Small intestine (tissue), 7 donors: ENCODE data around the gene ORAI2. TPM values are rescaled to one million over a fixed set of nuclear protein-coding genes. Genes with fewer than 3 reads are reported as not detected.

ENCODE experiments used
- DNase-seq, 2 donors: peaks; one replicate each; pipeline versions ENCODE4 v3.0.0 to v3.0.0-alpha.2; 2013
- FAIRE-seq: peaks from 2 replicates; lab custom pipeline; 2012; peaks lifted over from hg19 to GRCh38; lab: Jason Lieb, UNC
- H3K27ac ChIP-seq, 3 donors: one replicate each; pipeline ENCODE4 v1.5.1; 2013; ENCODE audit warnings: low read length in 2 of 3, mild to moderate bottlenecking in 2 of 3, control low read depth in 1 of 3, inconsistent platforms in 1 of 3, low read depth in 1 of 3, moderate library complexity in 1 of 3
- H3K27me3 ChIP-seq, 3 donors: one replicate each; pipeline ENCODE4 v1.6.1; 2013; ENCODE audit warnings: low read length in 3 of 3, inconsistent platforms in 1 of 3; ENCODE audit not compliant: control insufficient read depth in 3 of 3, insufficient read depth in 3 of 3
- H3K36me3 ChIP-seq, 3 donors: one replicate each; pipeline ENCODE4 v1.6.1; 2013; ENCODE audit warnings: low read length in 3 of 3, inconsistent platforms in 1 of 3, low read depth in 1 of 3, mild to moderate bottlenecking in 1 of 3, moderate library complexity in 1 of 3; ENCODE audit not compliant: control insufficient read depth in 3 of 3, insufficient read depth in 2 of 3
- H3K4me1 ChIP-seq, 3 donors: one replicate each; pipeline ENCODE4 v1.6.1; 2013; ENCODE audit warnings: low read length in 2 of 3, inconsistent platforms in 1 of 3, low read depth in 1 of 3, mild to moderate bottlenecking in 1 of 3, moderate library complexity in 1 of 3; ENCODE audit not compliant: control insufficient read depth in 3 of 3, insufficient read depth in 2 of 3
- H3K4me3 ChIP-seq, 3 donors: one replicate each; pipeline ENCODE4 v1.5.1; 2013; ENCODE audit warnings: low read length in 3 of 3, control low read depth in 1 of 3, inconsistent platforms in 1 of 3, low read depth in 1 of 3, mild to moderate bottlenecking in 1 of 3, moderate library complexity in 1 of 3
- H3K9me3 ChIP-seq, 2 donors: one replicate each; pipeline ENCODE4 v1.6.1; 2013; ENCODE audit warnings: low read depth in 1 of 2, low read length in 1 of 2; ENCODE audit not compliant: control insufficient read depth in 2 of 2, insufficient read depth in 1 of 2
- WGBS, 3 donors: extraction: QIAGEN DNeasy Blood & Tissue Kit; methylation state at CpG; one replicate each; pipeline ENCODE4 v1.1.7; 2013; 5-methylcytosine and 5-hydroxymethylcytosine counted together
- polyA plus RNA-seq, 4 donors: library from polyadenylated mRNA; stranded (reverse) in 3 of 4; unstranded in 1 of 4; fragments of 200-250 nt in 3 of 4; fragments of 120-200 nt in 1 of 4; gene quantifications; one replicate each; pipeline versions ENCODE4 v1.2.1 to v1.2.3, GENCODE V29; 2013
- donor health status: healthy with polysubstance abuse.
- donor health status: control.
- donor health status: control.
- donor health status: Bipolar disorder and iron deficiency.
- donor health status: healthy.

ORAI2 gene
- polyA plus RNA-seq, 4 donors: 0.89 to 8.8 (median 5.4) TPM

DNA sequence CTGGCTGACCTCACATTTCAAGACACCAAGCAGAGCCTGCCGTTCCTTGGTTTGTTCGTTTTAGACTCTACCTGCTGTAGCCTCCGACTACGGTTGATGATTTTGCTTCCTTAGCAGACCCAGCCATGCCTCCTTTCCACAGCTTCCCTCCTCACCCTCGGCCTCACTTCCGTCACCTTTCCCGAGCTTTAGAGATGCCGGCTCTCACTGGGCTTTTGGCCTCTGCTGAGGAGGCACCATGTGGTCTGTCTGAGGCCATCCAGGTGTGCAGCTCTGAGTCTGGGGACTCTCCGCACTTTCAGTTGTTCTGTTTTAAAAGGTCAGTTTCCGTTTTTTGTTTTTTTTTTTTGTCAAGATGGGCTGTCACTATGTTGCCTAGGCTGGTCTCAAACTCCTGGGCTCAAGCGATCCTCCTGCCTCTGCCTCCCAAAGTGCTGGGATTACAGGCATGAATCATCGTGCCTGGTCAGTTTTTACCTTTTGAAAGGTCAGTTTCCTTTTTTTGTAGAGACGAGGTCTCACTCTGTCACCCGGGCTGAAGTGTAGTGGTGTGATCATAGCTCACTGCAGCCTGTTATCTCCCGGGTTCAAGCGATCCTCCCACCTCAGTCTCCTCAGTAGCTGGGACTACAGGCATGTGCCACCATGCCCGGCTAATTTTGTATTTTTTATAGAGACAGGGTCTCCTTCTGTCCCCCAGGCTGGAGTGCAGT lies 11.7 kb downstream of the ORAI2 start:
- Histone ChIP-seq H3K4me1 (no peaks in the 10 kb centered on the region), H3K36me3 (peaks cover 0 to 28% (median 4%) of the 10 kb centered on the region in 3 donors), H3K27ac (peak overlapping the region in 1 of 3 donors; percentile 67), H3K27me3 (no peaks in the 10 kb centered on the region), H3K4me3 (no peak overlapping the region), H3K9me3 (no peaks in the 10 kb centered on the region)
- DNase-seq (no peak), FAIRE-seq (no peak)
- WGBS, 3 donors: 84 to 87% (median 85%) methylated on average over 17 of the region's 17 CpGs

DNA sequence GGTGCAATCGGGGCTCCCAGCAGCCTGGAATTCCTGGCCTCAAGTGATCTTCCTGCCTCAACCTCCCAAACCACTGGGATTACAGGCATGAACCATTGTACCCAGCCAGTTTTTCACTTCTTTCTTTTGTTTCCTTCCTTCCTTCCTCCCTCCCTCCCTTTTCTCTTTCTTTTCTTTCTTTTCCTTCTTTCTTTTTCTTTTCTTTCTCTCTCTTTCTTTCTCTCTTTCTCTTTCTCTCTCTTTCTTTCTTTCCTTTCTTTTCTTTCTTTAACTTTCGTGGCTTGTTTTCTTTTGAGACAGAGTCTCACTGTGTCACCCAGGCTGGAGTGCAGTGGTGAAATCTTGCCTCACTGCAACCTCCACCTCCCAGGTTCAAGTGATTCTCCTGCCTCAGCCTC lies 12.3 kb downstream of the ORAI2 start:
- 67 to 73% (median 70%) methylated on average over 2 of the region's 2 CpGs for WGBS, 3 donors
- Histone ChIP-seq H3K27me3 (no peaks in the 10 kb centered on the region), H3K9me3 (no peaks in the 10 kb centered on the region), H3K27ac (peak overlapping the region in 1 of 3 donors; percentile 67), H3K4me3 (no peak overlapping the region), H3K4me1 (no peaks in the 10 kb centered on the region), H3K36me3 (peaks cover 0 to 28% (median 4%) of the 10 kb centered on the region in 3 donors)
- DNase-seq (no peak), FAIRE-seq (no peak)

DNA sequence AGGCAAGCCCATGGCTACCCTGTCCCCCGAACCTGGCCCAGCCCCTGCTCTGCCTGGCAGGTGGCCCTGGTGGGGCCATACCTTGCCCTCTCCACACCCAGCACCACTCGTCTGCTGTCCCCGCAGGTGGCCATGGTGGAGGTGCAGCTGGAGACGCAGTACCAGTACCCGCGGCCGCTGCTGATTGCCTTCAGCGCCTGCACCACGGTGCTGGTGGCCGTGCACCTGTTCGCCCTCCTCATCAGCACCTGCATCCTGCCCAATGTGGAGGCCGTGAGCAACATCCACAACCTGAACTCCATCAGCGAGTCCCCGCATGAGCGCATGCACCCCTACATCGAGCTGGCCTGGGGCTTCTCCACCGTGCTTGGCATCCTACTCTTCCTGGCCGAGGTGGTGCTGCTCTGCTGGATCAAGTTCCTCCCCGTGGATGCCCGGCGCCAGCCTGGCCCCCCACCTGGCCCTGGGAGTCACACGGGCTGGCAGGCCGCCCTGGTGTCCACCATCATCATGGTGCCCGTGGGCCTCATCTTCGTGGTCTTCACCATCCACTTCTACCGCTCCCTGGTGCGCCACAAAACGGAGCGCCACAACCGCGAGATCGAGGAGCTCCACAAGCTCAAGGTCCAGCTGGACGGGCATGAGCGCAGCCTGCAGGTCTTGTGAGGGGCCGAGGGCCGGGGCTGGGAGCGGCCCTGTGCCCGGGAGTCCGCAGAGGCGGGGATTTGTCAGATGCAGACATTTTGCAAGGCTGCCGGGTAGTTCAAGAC lies 13.2 kb downstream of the ORAI2 start:
- 89 to 93% (median 92%) methylated on average over 41 of the region's 41 CpGs for WGBS, 3 donors
- peaks cover 0 to 27% (median 4%) of the 10 kb centered on the region in 3 donors for H3K36me3 ChIP-seq
- H3K9me3 ChIP-seq: no peaks in the 10 kb centered on the region
- DNase-seq (no peak), FAIRE-seq (no peak)
- peak overlapping the region in 1 of 3 donors; percentile 63 for H3K27ac ChIP-seq
- no peak overlapping the region for H3K4me3 ChIP-seq
- no peaks in the 10 kb centered on the region for H3K27me3 ChIP-seq
- H3K4me1 ChIP-seq: no peaks in the 10 kb centered on the region

DNA sequence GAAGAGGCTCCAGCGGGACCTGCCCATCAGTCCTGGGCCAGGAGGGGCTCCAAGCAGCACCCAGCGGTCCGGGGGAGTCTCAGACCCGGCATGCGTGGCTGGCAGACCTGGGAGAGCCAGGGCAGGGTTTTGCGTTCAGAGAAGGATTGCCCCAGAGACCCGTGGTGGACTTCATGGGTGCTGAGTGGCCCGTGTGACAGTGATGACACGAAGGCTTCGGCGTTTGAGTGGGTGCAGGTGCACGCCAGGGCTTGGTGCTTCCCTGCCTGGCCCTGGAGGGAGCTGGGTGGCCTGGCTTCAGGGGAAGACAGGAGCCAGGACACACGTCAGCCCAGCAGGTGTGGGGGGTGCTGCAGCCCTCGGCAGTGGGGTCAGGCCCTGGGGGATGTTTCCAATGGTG lies 13.9 kb downstream of the ORAI2 start:
- WGBS, 3 donors: 86 to 91% (median 87%) methylated on average over 14 of the region's 14 CpGs
- no peak overlapping the region for H3K27ac ChIP-seq
- no peaks in the 10 kb centered on the region for H3K9me3 ChIP-seq
- peaks cover 0 to 24% (median 4%) of the 10 kb centered on the region in 3 donors for H3K36me3 ChIP-seq
- H3K4me1 ChIP-seq: no peaks in the 10 kb centered on the region
- DNase-seq: no peak
- no peak overlapping the region for H3K4me3 ChIP-seq
- no peak for FAIRE-seq
- H3K27me3 ChIP-seq: no peaks in the 10 kb centered on the region

DNA sequence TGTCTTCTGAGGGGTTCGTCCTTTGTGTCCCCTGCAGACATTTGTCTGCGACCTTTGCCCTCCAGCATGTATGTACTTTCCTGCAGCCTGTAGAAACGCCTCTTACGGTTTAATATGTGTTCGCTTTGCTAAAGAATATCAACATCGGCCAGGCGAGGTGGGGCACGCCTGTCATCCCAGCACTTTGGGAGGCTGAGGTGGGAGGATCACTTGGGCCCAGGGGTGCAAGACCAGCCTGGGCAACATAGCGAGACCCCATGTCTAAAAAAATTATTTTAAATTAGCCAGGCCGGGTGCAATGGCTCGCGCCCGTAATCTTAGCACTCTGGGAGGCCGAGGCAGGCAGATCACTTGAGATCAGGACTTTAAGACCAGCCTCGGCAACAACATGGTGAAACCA lies 15.8 kb downstream of the ORAI2 start:
- Histone ChIP-seq H3K9me3 (no peaks in the 10 kb centered on the region), H3K4me1 (no peaks in the 10 kb centered on the region), H3K4me3 (no peak overlapping the region), H3K27ac (no peak overlapping the region), H3K27me3 (no peaks in the 10 kb centered on the region), H3K36me3 (peaks cover 0 to 27% (median 4%) of the 10 kb centered on the region in 3 donors)
- WGBS, 3 donors: 80 to 95% (median 88%) methylated on average over 15 of the region's 15 CpGs
- FAIRE-seq (no peak), DNase-seq (no peak)

DNA sequence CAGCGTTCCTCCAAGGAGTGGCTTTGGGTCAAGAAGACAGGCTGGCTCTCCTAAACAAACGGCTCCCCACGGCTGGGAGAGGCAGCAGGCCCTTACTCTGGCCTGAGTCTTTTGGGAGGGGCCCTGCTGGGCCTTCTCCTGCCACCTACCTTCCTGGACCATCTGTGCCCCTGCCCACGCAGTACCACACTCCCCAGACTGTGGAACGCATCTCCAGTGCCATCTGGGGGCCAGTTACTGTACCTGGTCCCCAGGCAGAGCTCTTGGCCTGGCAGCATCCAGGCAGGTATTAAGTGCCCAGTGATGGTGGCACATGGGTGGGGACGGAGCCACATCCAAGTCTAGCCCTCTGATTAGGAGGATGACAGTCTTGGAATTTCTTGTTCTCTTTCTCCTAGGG lies 16.9 kb downstream of the ORAI2 start:
- H3K4me3 ChIP-seq: no peak overlapping the region
- 41 to 73% (median 66%) methylated on average over 6 of the region's 6 CpGs for WGBS, 3 donors
- DNase-seq (no peak), FAIRE-seq (no peak)
- peaks cover 0 to 26% (median 4%) of the 10 kb centered on the region in 3 donors for H3K36me3 ChIP-seq
- no peak overlapping the region for H3K27ac ChIP-seq
- no peaks in the 10 kb centered on the region for H3K4me1 ChIP-seq
- no peaks in the 10 kb centered on the region for H3K9me3 ChIP-seq
- no peaks in the 10 kb centered on the region for H3K27me3 ChIP-seq

DNA sequence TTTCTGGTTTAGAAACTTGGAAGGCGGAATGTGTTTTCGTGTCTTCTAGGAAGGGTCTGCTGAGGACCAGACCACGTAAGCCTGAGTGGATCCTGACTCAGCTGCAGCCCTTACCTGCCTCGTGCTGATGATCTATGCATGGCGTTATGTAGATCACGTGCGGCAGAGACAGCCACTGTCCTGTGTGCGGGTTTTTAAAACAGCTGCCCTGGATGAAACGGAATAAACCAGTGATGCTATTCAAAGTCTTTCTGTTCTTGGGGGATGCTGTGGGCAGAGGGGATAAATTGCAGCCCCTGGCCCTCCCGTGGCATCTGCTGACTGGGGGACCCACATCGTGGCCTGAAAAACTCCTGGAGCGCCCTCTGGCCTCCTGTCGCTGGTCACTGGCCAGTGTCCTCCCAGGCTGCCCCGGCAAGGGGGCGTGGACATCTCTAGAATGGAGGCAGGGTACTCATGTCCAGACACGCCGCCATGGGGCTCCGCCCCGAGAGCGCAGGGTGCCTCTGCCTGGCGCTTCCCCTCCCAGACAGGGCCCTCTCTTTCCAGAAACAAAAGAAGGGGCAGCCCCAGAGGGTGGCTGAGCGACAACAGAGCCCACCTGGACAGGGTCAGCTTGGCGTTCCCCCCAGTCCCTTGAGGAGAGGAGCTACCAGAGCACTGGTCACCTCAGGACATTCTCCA lies 18.1 kb downstream of the ORAI2 start:
- no peak for DNase-seq
- no peaks in the 10 kb centered on the region for H3K4me1 ChIP-seq
- H3K9me3 ChIP-seq: no peaks in the 10 kb centered on the region
- no peak overlapping the region for H3K27ac ChIP-seq
- no peak overlapping the region for H3K4me3 ChIP-seq
- H3K27me3 ChIP-seq: no peaks in the 10 kb centered on the region
- H3K36me3 ChIP-seq: peaks cover 4 to 35% (median 5%) of the 10 kb centered on the region in 3 donors
- no peak for FAIRE-seq
- WGBS, 3 donors: 50 to 62% (median 54%) methylated on average over 22 to 23 of the region's 23 CpGs

DNA sequence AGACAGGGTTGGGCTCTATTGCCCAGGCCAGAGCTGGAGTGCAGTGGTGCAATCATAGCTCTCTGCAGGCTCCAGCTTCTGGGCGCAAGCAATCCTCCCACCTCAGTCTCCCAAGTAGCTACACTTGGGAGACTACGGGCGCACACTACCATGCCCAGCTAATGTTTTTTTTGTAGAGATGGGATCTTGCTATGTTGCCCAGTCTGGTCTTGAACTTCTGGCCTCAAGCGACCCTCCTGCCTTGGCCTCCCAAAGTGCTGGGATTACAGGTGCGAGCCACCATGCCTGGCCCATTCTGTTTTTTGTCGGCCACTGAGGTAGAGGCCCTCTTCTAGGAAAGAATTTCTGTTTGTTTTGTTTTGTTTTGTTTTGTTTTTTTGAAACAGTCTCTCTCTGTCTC lies 19.1 kb downstream of the ORAI2 start:
- H3K27me3 ChIP-seq: no peaks in the 10 kb centered on the region
- no peaks in the 10 kb centered on the region for H3K9me3 ChIP-seq
- FAIRE-seq (no peak), DNase-seq (no peak)
- peaks cover 2 to 35% (median 9%) of the 10 kb centered on the region in 3 donors for H3K36me3 ChIP-seq
- no peaks in the 10 kb centered on the region for H3K4me1 ChIP-seq
- no peak overlapping the region for H3K4me3 ChIP-seq
- no peak overlapping the region for H3K27ac ChIP-seq
- 91 to 95% (median 92%) methylated on average over 6 of the region's 6 CpGs for WGBS, 3 donors
